Measurements from ENCODE around the gene B3GNT9.

The B3GNT9 gene

GRCh38 chr16:67104845-67105244 is 46.0 kb downstream of the B3GNT9 start:
- DNase-seq (ENCODE audit: low read depth), result no peak
- peaks cover 35% of the 10 kb centered on the region for H3K4me1 ChIP-seq (ENCODE audit: control insufficient read depth, insufficient read depth, low read length)
- H3K36me3 ChIP-seq (ENCODE audit: control insufficient read depth, insufficient read depth, low read length, severe bottlenecking), result peaks cover under 1% of the 10 kb centered on the region
- no peak overlapping the region for H3K4me3 ChIP-seq (ENCODE audit: low read length)
- no peaks in the 10 kb centered on the region for H3K9me3 ChIP-seq (ENCODE audit: control insufficient read depth, low read length)
- H3K27me3 ChIP-seq (replicated peaks; ENCODE audit: control insufficient read depth, insufficient read depth, low read length), result no peaks in the 10 kb centered on the region
- H3K9ac ChIP-seq (ENCODE audit: low read length), result peak overlapping the region; percentile 10

GRCh38 chr16:67104061-67104460 is 46.7 kb downstream of the B3GNT9 start:
- H3K27me3 ChIP-seq (replicated peaks; ENCODE audit: control insufficient read depth, insufficient read depth, low read length), result no peaks in the 10 kb centered on the region
- DNase-seq (ENCODE audit: low read depth), result peak; percentile 42
- H3K9ac ChIP-seq (ENCODE audit: low read length), result no peak overlapping the region
- H3K4me1 ChIP-seq (ENCODE audit: control insufficient read depth, insufficient read depth, low read length), result peaks cover 30% of the 10 kb centered on the region
- H3K9me3 ChIP-seq (ENCODE audit: control insufficient read depth, low read length), result no peaks in the 10 kb centered on the region
- no peak overlapping the region for H3K4me3 ChIP-seq (ENCODE audit: low read length)
- peaks cover 7% of the 10 kb centered on the region for H3K36me3 ChIP-seq (ENCODE audit: control insufficient read depth, insufficient read depth, low read length, severe bottlenecking)

GRCh38 chr16:67101311-67102082 is 49.3 kb downstream of the B3GNT9 start:
- Histone ChIP-seq H3K4me3 (ENCODE audit: low read length) (no peak overlapping the region), H3K36me3 (ENCODE audit: control insufficient read depth, insufficient read depth, low read length, severe bottlenecking) (peaks cover 14% of the 10 kb centered on the region), H3K9me3 (ENCODE audit: control insufficient read depth, low read length) (no peaks in the 10 kb centered on the region), H3K27me3 (replicated peaks; ENCODE audit: control insufficient read depth, insufficient read depth, low read length) (no peaks in the 10 kb centered on the region), H3K9ac (ENCODE audit: low read length) (no peak overlapping the region), H3K4me1 (ENCODE audit: control insufficient read depth, insufficient read depth, low read length) (peaks cover 26% of the 10 kb centered on the region)
- DNase-seq (ENCODE audit: low read depth), result no peak

GRCh38 chr16:67100569-67101310 is 50.1 kb downstream of the B3GNT9 start:
- Histone ChIP-seq H3K36me3 (ENCODE audit: control insufficient read depth, insufficient read depth, low read length, severe bottlenecking) (peaks cover 14% of the 10 kb centered on the region), H3K27me3 (replicated peaks; ENCODE audit: control insufficient read depth, insufficient read depth, low read length) (no peaks in the 10 kb centered on the region), H3K4me3 (ENCODE audit: low read length) (no peak overlapping the region), H3K9ac (ENCODE audit: low read length) (peak overlapping the region; percentile 15), H3K9me3 (ENCODE audit: control insufficient read depth, low read length) (no peaks in the 10 kb centered on the region), H3K4me1 (ENCODE audit: control insufficient read depth, insufficient read depth, low read length) (peaks cover 19% of the 10 kb centered on the region)
- peak; percentile 80 for DNase-seq (ENCODE audit: low read depth)

- Histone ChIP-seq H3K4me3 (ENCODE audit: low read length) (no peak overlapping the region), H3K9me3 (ENCODE audit: control insufficient read depth, low read length) (no peaks in the 10 kb centered on the region), H3K27me3 (replicated peaks; ENCODE audit: control insufficient read depth, insufficient read depth, low read length) (no peaks in the 10 kb centered on the region), H3K36me3 (ENCODE audit: control insufficient read depth, insufficient read depth, low read length, severe bottlenecking) (peaks cover 14% of the 10 kb centered on the region), H3K9ac (ENCODE audit: low read length) (no peak overlapping the region), H3K4me1 (ENCODE audit: control insufficient read depth, insufficient read depth, low read length) (peaks cover 12% of the 10 kb centered on the region)
- DNase-seq (ENCODE audit: low read depth), result no peak
Measured at GRCh38 chr16:67098599-67098998, 52.2 kb downstream of the B3GNT9 start.
